Ishikawa (cell line): ENCODE measurements around the gene SLCO3A1.

Experiments
- CEBPB ChIP-seq: IDR thresholded peaks from 2 replicates; pipeline ENCODE4 v1.6.1; 2012
- CREB1 ChIP-seq: IDR thresholded peaks from 2 replicates; pipeline ENCODE4 v1.6.1; 2012; ENCODE audit warnings: low read depth
- EGR1 ChIP-seq: IDR thresholded peaks from 2 replicates; pipeline ENCODE4 v1.6.1; 2012
- EP300 ChIP-seq: IDR thresholded peaks from 2 replicates; pipeline ENCODE4 v1.6.1; 2012; ENCODE audit warnings: borderline replicate concordance
- FOXM1 ChIP-seq: IDR thresholded peaks from 2 replicates; pipeline ENCODE4 v1.6.1; 2012; ENCODE audit warnings: low read depth, borderline replicate concordance
- MAX ChIP-seq: IDR thresholded peaks from 2 replicates; pipeline ENCODE4 v1.6.1; 2012
- NFIC ChIP-seq: IDR thresholded peaks from 2 replicates; pipeline ENCODE4 v1.6.1; 2012
- RAD21 ChIP-seq: IDR thresholded peaks from 2 replicates; pipeline ENCODE4 v1.6.1; 2012; ENCODE audit warnings: low read depth
- REST ChIP-seq: IDR thresholded peaks from 2 replicates; pipeline ENCODE4 v1.6.1; 2012; ENCODE audit warnings: low read depth, mild to moderate bottlenecking
- TAF1 ChIP-seq: IDR thresholded peaks from 2 replicates; pipeline ENCODE4 v1.6.1; 2012; ENCODE audit warnings: low read depth, mild to moderate bottlenecking
- TCF12 ChIP-seq: IDR thresholded peaks from 2 replicates; pipeline ENCODE4 v1.6.1; 2012; ENCODE audit warnings: low read depth
- TEAD4 ChIP-seq: IDR thresholded peaks from 2 replicates; pipeline ENCODE4 v1.6.1; 2012
- USF1 ChIP-seq: IDR thresholded peaks from 2 replicates; pipeline ENCODE4 v1.6.1; 2012
- YY1 ChIP-seq: IDR thresholded peaks from 2 replicates; pipeline ENCODE4 v1.6.1; 2012; ENCODE audit warnings: low read depth
- ZBTB7A ChIP-seq: IDR thresholded peaks from 2 replicates; pipeline ENCODE4 v1.6.1; 2012; ENCODE audit warnings: low read depth

SLCO3A1 gene

GRCh38 chr15:92049290-92049989 lies 195.9 kb downstream of the SLCO3A1 start:
- no peak for TF ChIP-seq EP300
- no peak for TF ChIP-seq RAD21
- no peak for TF ChIP-seq CREB1

GRCh38 chr15:92050220-92050898 lies 196.9 kb downstream of the SLCO3A1 start:
- TF ChIP-seq CEBPB = no peak
- no peak for TF ChIP-seq YY1
- no peak for TF ChIP-seq ZBTB7A
- TF ChIP-seq RAD21 = no peak
- no peak for TF ChIP-seq TEAD4
- no peak for TF ChIP-seq NFIC
- TF ChIP-seq CREB1 = no peak
- no peak for TF ChIP-seq FOXM1
- no peak for TF ChIP-seq REST
- no peak for TF ChIP-seq EP300
- TF ChIP-seq USF1 = no peak
- TF ChIP-seq TAF1 = no peak
- no peak for TF ChIP-seq MAX
- no peak for TF ChIP-seq EGR1
- TF ChIP-seq TCF12 = no peak

GRCh38 chr15:92051716-92052115 lies 198.2 kb downstream of the SLCO3A1 start:
- TF ChIP-seq FOXM1 (no peak), CREB1 (no peak), CEBPB (no peak), ZBTB7A (no peak), NFIC (no peak), EP300 (no peak), TEAD4 (no peak), EGR1 (no peak), RAD21 (no peak), YY1 (no peak), MAX (no peak)

- TF ChIP-seq CREB1 = no peak
- no peak for TF ChIP-seq RAD21
Measured at GRCh38 chr15:92053753-92054316, 200.3 kb downstream of the SLCO3A1 start.

GRCh38 chr15:92056875-92057274 lies 203.4 kb downstream of the SLCO3A1 start:
- TF ChIP-seq EP300 = no peak
- no peak for TF ChIP-seq TCF12
- TF ChIP-seq FOXM1 = no peak
- no peak for TF ChIP-seq NFIC
- TF ChIP-seq TAF1 = no peak
- TF ChIP-seq REST = no peak
- TF ChIP-seq RAD21 = no peak
- TF ChIP-seq CEBPB = no peak
- no peak for TF ChIP-seq YY1
- no peak for TF ChIP-seq ZBTB7A
- no peak for TF ChIP-seq EGR1

- no peak for TF ChIP-seq TEAD4
- TF ChIP-seq NFIC = no peak
- TF ChIP-seq USF1 = no peak
- TF ChIP-seq MAX = no peak
- no peak for TF ChIP-seq RAD21
- TF ChIP-seq EGR1 = no peak
- TF ChIP-seq TCF12 = no peak
- no peak for TF ChIP-seq CEBPB
- no peak for TF ChIP-seq CREB1
- no peak for TF ChIP-seq FOXM1
- no peak for TF ChIP-seq YY1
- no peak for TF ChIP-seq ZBTB7A
- no peak for TF ChIP-seq EP300
- no peak for TF ChIP-seq REST
- TF ChIP-seq TAF1 = no peak
Measured at GRCh38 chr15:92059036-92059970, 205.8 kb downstream of the SLCO3A1 start.
